ENCODE results near the gene MIEF2.

The MIEF2 gene

DNA sequence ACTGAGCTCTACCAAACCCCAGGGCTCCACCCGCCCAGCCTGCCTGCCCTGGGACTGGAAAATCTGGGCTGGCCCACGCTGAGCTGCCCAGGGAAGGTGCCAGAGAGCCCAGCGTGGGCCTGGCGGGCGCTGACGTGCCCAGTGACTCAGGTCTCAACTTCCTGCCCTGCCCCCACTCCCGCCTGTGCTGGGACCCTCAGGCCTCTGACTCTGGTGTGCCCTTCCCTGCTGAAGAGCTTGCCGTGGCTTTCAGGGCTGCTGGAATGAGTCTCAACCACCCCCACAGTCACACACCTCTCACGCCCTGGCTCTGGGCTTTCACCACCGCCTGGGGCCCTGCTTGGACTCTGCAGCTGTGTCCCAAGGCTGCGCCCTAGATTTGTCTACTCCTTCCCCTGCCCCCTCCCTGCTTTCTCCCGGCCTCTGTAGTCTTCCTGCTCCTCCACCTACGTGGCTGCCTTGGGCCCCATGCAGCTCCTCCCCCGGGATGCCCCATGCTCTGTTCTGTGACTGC is 24.7 kb upstream of the MIEF2 start:
- DNase-seq, result no peak

DNA sequence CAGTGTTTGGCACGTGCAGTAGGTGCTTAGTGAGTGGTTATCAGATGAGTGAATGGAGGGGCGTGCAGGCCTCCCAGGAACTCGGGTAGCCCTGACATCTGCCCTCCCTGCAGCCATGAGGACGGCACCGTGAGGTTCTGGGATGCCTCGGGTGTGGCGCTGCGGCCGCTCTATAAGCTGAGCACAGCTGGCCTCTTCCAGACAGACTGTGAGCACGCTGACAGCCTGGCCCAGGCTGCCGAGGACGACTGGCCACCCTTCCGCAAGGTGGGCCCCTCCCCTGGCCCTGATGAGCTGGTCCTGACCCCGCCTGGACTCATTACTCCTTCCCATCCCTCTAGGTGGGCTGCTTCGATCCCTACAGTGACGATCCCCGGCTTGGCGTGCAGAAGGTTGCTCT is 24.0 kb upstream of the MIEF2 start:
- DNase-seq, result no peak

DNA sequence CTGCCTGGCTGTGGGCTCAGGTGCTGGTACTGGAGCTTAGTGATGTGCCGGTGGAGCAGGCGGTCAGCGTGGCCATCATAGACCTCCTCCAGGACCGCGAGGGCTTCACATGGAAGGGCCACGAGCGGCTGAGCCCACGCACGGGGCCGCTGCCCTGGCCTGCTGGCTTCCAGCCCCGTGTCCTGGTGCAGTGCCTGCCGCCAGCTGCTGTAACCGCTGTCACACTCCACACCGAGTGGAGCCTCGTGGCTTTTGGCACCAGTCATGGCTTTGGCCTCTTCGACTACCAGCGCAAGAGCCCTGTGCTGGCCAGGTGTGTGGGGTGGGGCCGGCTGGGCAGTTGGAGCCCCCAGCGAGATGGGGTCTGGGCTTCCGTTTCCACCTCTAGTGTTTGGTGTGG is 23.0 kb upstream of the MIEF2 start:
- DNase-seq, result no peak

DNA sequence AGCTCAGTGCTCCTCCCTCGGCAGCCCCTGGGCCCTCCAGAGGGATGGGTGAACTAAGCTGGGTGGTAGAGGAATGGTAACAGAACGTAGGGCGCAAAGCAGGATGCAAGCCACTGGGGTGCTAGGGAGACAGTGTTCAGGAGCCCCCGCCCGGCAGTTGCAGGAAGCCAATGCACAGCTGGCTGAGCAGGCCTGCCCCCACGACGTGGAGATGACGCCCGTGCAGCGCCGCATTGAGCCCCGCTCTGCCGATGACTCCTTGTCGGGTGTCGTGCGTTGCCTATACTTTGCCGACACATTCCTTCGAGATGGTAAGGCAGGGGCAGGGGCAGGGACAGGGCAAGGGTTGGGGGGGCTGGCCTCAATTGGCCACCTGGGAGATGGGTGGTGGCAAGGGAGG is 22.2 kb upstream of the MIEF2 start:
- no peak for DNase-seq

DNA sequence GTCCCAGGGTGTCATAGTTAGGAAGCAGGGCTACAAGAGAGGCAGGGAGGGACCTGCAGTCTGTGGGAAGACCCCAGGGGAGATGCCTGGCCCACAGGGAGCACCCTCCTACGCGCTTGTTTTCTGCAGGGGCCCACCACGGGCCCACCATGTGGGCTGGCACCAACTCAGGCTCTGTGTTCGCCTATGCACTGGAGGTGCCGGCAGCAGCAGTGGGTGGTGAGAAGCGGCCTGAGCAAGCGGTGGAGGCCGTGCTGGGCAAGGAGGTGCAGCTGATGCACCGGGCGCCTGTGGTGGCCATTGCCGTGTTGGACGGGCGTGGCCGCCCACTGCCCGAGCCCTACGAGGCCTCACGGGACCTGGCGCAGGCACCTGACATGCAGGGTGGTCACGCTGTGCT is 20.0 kb upstream of the MIEF2 start:
- no peak for DNase-seq

DNA sequence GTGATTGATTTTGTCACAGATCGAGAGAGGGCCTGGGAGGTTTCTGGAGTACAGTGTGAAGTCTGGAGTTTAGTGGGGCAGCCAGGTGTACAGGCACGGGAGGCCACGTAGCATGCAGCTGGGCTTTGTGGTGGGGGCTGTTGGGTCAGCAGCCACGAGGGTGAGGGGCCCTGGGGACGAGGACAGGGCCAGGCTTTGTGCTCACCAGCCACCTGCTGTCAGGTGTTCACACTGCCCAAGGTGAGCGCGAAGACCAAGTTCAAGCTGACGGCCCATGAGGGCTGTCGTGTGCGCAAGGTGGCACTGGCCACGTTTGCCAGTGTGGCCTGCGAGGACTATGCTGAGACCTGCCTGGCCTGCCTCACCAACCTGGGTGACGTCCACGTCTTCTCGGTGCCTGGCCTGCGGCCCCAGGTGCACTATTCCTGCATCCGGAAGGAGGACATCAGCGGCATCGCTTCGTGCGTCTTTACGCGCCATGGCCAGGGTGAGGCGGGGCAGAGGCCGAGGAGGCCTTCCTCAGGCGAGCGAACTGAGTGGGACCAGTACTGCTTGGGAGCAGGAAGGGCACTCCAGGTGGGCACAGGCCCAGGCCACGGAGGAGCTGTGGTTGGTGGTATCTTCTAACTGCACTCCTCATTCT is 19.1 kb upstream of the MIEF2 start:
- DNase-seq, result no peak

DNA sequence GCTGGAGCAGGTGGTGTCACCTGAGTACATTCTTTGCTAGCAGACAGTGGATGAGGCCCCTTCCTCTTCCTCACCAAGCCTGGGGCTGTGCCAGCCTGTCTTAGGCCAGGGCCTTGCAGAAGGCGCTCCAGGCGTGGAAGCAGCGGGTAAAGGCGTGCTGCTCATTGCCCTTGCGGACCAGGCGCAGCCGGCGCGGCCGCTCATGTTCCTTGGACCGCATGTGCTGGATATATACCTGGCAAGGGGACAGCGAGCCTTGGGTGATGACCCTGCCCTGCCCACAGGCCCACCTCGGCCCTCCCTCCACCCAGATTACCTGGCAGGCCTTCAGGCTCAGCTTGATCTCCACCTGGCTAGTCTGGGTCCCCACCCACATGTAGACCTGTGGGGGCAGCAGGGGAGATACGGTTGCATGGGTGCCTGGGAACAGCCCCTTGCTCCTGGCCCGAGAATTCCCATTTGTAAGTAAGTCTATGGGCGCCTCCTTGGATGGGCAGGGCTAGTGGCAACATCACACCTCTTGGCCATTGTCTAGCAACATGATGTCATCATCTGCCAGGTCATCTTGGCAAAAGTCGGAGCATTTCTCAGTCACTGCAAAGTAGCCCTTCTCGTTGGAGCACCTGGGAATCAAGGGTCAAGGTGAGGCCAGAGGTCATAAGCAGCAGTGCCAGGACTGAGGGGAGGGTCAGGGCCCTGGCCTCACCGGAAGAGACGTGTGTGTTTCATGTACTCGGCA is 15.3 kb upstream of the MIEF2 start:
- DNase-seq, result no peak

DNA sequence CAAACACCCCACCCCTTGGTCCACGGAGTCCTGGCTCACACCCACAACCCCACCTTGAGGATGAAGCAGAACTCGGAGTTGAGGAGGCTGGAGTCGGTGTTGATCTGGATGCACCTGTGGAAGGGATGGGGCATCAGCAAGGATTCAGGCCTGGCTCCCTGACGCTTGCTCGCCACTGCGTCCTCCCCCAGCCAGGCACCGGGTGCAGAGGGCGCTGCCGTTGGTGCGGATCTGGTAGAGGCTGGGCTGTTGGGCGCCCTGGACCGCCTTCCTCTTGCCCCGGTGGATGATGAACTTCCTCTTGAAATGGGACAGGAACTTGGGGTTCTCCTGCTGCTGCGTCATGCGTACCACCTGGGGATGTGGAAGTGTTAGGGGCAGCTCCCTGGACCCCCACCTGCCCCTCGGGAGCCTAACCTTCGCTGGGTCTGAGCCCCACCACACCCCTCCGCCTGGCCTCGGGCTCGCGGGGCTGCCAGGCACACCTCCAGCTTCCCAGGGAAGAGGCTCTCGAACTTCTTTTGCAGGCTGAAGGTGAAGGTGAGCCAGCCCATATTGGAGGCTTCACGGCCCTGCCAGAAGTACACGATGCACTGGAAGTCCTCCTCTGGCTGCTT is 14.2 kb upstream of the MIEF2 start:
- no peak for DNase-seq

DNA sequence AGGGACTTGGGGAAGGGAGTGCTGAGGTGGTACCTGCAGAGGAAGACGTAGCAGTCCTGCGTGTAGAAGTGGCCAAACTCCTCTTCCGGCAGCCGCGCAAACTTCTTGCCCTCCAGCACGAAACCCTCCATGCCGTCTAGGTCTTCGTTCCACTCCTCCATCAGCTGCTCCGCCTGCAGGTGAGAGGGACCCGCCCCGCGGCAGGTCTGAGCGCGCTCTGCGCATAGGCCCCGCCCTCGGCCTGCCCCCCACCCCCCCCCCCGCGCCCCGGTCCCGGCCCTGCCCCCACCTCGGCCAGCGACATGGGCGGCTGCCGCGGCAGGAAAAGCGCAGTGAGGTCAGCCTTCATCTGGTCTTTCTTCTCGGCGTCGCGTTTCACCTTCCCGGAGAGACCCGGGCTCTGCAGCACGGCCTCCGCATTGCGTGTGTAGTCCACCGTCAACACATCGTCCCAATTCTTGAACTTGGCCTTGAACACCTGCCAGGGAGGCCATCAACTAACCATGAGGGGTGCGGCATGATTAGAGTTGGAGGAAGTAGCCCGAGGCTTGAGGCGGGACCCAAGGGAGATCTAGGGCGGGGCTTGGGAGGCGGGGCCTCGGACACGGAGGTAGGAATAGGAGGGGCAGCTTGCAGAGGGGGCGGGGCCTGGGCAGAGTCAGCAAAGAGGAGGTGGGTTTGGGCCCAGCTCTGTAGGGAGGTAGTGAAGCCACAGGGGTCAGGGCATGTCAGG is 13.4 kb upstream of the MIEF2 start:
- DNase-seq, result no peak

DNA sequence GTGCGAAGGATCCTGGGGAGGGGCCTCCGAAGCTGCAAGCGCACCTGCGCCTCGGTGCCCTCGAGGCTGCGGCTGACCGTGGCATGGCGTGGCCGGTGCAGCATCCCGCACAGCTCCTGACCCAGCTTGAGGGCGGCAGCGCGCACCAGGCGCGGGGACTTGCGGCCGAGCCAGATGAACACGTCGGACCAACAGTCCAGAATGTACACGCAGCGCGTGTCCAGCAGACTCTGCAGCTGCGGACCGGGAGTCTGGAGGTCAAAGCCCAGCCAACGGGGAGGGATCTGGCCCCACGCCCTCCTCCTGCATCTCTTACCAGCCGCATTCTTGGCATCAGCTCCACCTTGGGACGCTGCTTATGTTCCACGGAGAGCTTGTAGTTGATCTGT is 12.9 kb upstream of the MIEF2 start:
- DNase-seq, result no peak

DNA sequence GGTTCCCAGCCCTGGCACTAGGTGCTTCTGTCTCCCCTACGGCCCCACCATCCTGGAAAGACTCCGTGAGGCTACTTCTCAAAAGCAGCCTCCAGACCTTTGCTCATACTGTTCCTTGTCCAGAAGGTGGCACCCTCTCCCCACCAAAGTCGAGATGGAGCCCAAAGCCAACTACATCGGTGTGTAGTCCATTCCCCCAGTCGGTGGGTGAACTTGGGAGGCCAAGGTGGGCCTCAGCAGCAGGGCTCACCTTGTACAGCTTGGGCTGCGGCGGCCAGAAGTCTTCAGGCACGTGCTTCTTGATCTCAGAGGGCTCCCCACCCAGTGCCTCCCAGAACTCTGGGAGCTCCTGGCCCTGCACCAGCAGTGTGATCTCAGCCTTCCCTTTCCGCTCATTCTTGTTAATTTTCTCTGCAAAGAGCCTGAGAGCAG is 12.1 kb upstream of the MIEF2 start:
- DNase-seq, result peak; percentile 25

DNA sequence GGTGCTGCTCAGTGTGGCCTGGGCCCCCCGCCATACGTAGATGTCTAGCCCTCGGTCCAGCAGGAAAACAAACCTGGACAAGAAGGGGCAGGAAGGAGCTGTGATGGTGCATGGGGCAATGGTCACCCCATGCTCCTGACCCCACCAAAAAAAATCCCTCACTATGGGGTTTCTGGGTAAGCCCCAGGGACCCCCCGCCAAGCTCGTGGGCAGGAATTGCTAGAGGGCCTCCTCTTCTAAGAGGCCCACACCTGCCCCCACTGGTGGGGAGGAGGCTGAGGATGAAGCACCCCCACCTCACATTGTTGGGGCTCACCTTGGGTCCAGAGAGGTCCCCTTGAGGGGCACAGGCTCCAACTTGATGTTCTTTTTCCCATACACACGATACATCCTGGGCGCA is 11.7 kb upstream of the MIEF2 start:
- no peak for DNase-seq

DNA sequence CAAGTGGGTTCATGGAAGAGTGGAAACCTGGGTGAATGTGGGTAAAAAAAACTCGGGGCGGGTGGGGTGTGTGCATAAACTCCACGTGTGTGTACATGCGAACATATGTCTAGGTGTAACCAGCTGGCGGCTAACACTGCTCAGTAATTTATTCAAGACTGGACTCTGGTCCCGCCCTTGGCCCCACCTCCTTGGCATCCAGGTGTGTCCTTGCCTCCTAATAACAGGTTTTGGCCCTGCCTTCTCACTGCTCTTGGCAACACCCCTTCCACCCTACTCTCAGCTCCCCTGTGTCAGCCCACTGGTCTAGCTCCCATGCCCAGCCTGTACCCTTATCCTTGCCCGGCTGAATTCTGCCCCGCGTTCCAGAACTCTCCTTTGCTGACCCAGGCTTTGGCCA is 10.2 kb upstream of the MIEF2 start:
- no peak for DNase-seq

DNA sequence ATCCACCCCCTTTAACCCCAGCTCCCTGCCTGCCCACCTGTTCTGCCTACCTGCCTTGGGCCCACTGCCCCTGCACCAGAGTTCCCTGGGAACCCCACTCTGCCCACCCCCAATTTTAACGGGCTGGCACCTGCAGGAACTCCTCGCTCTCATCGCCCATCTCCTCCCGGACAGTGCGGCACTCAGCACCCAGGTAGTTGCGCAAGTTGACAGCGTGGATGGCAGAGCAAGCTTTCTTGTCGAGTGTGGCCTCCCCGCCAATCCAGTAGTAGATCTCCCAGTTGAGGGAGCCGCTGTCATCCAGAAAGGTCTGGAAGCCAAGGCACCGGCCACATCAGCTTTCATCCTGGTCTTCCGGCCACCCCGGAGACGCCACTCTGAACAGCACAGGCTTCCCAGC is 9.8 kb upstream of the MIEF2 start:
- DNase-seq, result no peak

DNA sequence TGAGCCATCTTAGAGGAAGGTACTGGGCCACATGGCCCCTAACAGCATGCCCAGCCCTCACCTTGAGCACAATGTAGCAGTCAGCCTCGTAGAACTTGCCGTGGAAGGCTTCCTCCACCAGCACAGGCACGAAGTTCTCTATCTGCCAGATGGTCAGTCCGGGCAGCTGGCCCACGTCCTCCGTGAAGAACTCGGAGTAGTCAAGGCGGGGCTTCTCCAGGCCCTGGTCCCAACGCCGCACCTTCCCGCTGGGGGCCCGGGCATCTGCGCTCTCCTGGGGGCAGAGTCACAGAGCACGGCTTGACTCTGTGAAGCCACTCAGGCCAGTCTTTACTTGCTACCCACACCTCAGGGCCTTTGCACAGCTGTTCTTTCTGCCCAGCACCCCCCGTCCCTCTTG is 9.3 kb upstream of the MIEF2 start:
- DNase-seq, result no peak

DNA sequence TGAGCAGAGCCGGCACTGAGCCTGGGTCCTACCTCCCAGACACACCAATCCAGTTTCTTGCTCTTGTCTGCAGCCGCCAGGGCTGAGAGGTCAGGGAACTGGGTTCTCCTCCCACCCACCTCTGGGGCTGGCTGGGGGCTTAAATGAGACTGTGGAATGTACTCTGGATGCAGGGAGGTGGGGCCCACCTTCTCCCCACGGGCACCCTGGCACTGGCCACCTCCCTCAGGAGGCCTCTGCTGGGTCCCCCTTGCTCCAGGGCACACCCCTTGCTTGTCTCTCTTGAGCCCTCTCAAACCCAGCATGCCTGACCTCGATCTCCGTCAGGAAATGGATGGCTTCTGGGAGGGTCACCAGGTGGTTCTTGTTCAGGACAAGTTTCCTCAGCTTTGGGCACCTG is 8.3 kb upstream of the MIEF2 start:
- DNase-seq, result no peak

DNA sequence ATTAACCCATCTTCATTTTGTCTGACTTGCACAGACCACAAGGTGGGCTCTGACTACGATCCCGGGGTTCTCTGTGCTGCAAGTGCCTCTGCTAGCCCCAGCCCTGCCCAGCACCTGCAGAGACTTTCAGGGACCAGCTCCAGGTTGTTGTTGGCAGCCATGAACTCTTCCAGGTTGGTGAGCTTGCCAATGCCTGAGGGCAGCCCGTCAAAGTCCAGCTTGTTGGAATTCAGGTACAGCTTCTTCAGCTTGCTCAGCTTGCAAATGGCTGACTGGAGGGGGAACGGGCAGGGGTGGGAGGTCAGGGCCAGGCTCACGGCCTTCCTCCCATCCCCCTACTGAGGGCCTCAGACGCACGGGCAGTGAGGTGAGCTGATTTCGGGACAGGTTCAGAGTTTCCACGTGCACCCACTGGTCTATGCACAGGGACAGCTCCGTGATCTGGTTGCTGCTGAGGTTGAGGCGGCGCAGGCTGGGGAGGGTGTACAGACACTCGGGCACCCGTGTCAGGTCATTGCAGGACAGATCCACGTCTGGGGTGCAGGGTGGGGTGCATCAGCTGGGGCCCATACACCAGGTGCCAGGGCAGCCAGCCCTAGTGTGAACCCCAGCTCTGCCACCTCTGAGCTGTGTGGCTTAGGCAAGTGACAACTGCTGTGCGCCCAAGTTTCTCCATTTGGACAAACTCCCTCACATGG is 7.1 kb upstream of the MIEF2 start:
- DNase-seq, result no peak

DNA sequence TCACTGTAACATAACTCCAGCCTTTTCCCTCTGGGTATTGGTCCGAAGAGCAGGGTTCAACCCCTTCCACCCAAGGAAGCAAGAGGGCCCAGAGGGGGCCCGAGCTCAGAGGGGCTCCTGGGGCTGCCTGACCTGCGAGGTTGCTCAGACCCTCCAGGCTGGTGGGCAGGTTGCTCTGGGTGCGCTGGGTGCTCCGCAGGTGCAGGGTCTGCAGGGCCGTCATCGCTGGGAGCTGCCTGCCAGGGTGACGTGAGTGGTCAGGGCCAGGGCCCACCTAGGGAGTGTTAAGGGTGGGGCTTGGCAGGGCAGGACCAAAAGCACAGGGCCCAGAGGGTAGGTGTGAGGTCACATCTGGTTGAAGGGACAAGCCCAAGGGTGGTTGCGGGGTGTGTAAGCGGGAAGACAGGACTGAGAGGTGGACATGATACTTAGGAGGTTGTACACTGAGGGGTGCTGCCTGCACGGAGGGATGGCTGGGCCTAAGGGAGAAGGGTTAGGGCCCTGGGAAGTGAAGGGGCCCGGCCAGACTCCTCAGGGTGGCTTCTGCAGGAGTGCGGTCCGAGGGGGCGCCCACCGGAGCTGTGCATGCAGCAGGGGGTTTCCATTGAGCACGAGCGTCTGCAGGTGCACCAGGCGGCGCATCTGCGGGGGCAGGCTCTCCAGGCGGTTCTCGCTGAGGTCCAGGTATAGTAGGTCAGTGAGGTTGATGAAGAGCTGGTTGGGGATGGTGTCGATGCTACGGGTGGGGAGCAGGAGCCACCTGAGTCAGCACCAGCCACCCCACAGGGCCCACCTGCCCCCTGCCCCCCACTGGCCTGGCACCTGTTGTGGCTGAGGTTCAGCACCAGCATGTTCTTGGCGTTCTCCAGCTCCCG is 6.3 kb upstream of the MIEF2 start:
- no peak for DNase-seq

DNA sequence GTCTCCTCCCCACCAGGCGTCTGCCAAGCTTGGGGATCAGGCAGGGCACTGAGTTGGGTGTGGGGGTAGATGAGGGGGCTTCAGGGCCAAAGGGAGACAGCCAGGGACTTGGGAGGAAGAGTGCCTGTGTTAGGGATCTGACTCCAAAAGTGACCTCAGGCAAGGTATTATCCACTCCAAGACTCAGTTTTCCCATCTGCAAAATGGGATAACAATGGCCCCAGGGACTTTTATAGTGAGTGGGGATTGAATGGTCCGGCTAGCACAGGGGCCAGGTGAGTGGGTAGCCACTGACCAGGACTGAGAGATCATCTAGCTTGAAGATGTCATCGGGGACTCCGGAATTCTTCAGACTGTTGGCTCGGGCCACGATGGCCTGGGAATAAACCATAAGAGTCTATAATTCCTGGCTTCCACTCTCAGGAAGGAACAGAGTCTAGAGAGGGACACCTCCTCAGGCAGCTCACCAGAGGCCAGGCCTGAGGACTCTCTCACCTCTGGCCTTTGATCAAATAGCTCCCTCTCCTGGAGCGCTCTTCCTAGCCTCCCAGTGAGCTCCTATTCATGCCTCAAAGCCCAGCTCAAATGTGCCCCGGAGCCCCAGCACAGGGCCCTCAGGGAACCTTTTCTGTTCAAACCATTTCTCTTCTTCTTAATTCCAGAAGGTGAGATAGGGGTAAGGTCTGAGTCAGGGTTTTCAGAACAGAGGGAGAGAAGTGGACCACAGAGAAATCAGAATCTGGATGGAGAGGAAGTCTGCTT is 5.4 kb upstream of the MIEF2 start:
- no peak for DNase-seq

DNA sequence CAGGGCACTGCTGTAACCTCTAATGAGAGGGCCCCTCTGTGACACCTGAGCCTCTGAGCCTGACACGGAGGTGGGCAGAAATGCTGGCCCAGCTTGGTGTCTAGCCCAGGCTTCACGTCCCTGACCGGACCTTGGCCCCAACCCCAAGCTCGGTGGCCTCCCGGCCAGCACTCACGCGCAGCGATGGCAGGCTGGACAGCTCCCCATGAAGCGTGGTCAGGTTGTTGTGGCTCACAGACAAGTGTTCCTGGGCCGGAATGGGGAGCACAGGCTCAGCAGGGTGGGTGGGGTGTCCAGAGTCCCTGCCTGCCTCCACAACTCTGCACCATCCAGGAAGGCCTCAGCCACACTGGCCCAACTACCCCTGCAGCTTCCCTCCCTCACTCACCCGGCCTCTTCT is 4.1 kb upstream of the MIEF2 start:
- DNase-seq, result no peak

DNA sequence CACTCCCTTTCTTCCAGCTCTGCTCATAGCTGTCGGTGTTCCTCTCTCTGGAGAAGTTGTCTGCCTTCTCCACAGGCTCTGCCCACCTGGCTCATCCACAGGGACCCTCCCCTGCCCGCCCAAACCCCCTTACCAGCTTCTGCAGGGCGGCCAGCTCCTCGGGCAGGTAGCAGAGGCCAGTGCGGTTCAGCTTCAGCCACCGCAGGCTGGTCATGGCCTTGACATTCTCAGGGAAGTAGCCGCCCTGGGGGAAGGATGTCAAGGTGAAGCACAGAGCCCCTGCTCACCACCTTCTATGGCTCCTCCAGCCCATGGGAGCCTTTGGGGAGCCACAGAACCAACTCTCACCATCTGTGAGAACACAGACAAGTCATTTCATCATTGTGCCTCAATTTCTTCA is 3.7 kb upstream of the MIEF2 start:
- no peak for DNase-seq

All from DMS 273 treated with DMSO at 0.1 percent for 48 hours (cell line).